GM13977 (cell line): ENCODE data around the gene SMIM33.
"Not testable (repeated sequence)": the region's sequence is repeated elsewhere in the genome, so short reads cannot be mapped to it uniquely, and the experiment has no call there.

Source experiments
- DNase-seq: peaks from one replicate; pipeline ENCODE4 v3.0.0; 2012; ENCODE audit warnings: low spot score
- CTCF ChIP-seq: IDR thresholded peaks from 2 replicates; pipeline ENCODE4 v1.5.1; 2012; ENCODE audit warnings: mild to moderate bottlenecking, control low read depth; ENCODE audit not compliant: insufficient read depth; ENCODE audit errors: extremely low read depth, missing control alignments
- in situ Hi-C: fragments of 300-500 bp; cut with MboI; formaldehyde crosslinking; loops from one replicate; pipeline ENCODE4 v1.12.0; 2022; ENCODE audit warnings: low sequenced_read_pairs, low pct_unique_long_range_greater_than_20kb, mixed read lengths, inconsistent platforms; ENCODE audit not compliant: unreplicated experiment

Gene SMIM33

GRCh38 chr5:139473565-139473964 is 2.8 kb downstream of the SMIM33 start:
- DNase-seq, result no peak
- no peak for TF ChIP-seq CTCF
- in situ Hi-C loops, result no loop called here

GRCh38 chr5:139474890-139475791 is 4.3 kb downstream of the SMIM33 start:
- in situ Hi-C loops, result no loop called here
- DNase-seq, result no peak
- no peak for TF ChIP-seq CTCF

- in situ Hi-C loops, result no loop called here
- DNase-seq, result no peak
- TF ChIP-seq CTCF, result no peak
Observed at GRCh38 chr5:139475865-139476617, 5.2 kb downstream of the SMIM33 start.

GRCh38 chr5:139478657-139479423 is 8.0 kb downstream of the SMIM33 start:
- DNase-seq, in situ Hi-C loops: not testable (repeated sequence)

GRCh38 chr5:139479729-139480128 is 8.9 kb downstream of the SMIM33 start:
- in situ Hi-C loops, DNase-seq: not testable (repeated sequence)

- TF ChIP-seq CTCF, result no peak
- in situ Hi-C loops, result no loop called here
- no peak for DNase-seq
Observed at GRCh38 chr5:139481122-139481533, 10.3 kb downstream of the SMIM33 start.

- TF ChIP-seq CTCF, result peak; percentile 23
- in situ Hi-C loops, result no loop called here
- DNase-seq, result no peak
Observed at GRCh38 chr5:139481580-139482049, 10.8 kb downstream of the SMIM33 start.
